IMR-90 (cell line): ENCODE results near the gene MRPS35. TPM values are rescaled to one million over a fixed set of nuclear protein-coding genes. Genes with fewer than 3 reads are reported as not detected.

Experiments used
- ATAC-seq: fragments of 200-7000 bp; cut with Tn5 transposase; 2 replicates; pipeline ENCODE4 v1.9.1; 2020; ENCODE audit warnings: low read depth, mild to moderate bottlenecking, moderate library complexity
- BruUV-seq: library from RNA; stranded (reverse); fragments of 400-500 nt; replicated peaks from 2 replicates; lab custom pipeline; 2021; lab: Mats Ljungman, UMichigan
- CTCF ChIA-PET: fragments of 300-600 bp; formaldehyde crosslinking; extraction: SDS; loops from one replicate; lab custom pipeline; 2021; ENCODE audit warnings: antibody characterized with exemption; lab: Yijun Ruan, JAX
- POLR2A ChIA-PET: fragments of 300-600 bp; sonication (Branson Sonifier 250); formaldehyde crosslinking; loops from one replicate; lab custom pipeline; 2022; ENCODE audit warnings: antibody characterized with exemption; ENCODE audit not compliant: unreplicated experiment; lab: Charles Lee
- DNase-seq: peaks from one replicate; pipeline ENCODE4 v3.0.0; 2013
- H2AFZ ChIP-seq: replicated peaks from 2 replicates; pipeline ENCODE3; 2013; ENCODE audit warnings: low read length, mild to moderate bottlenecking; ENCODE audit not compliant: poor library complexity
- H2AK5ac ChIP-seq: 2 replicates; pipeline ENCODE4 v1.6.1; 2013; ENCODE audit warnings: low read depth, low read length, inconsistent platforms
- H2AK9ac ChIP-seq: replicated peaks from 2 replicates; pipeline ENCODE3; 2013; ENCODE audit warnings: mild to moderate bottlenecking, low read depth, low read length, moderate library complexity; ENCODE audit not compliant: poor library complexity
- H2BK120ac ChIP-seq: 2 replicates; pipeline ENCODE4 v1.6.1; 2013; ENCODE audit warnings: low read depth, low read length, inconsistent platforms
- H2BK15ac ChIP-seq: 3 replicates; pipeline ENCODE4 v1.6.1; 2013; ENCODE audit warnings: low read depth, low read length, inconsistent platforms
- H2BK20ac ChIP-seq: 2 replicates; pipeline ENCODE4 v1.6.1; 2013; ENCODE audit warnings: low read depth, mild to moderate bottlenecking, inconsistent platforms, low read length, moderate library complexity
- H2BK5ac ChIP-seq: 2 replicates; pipeline ENCODE4 v1.6.1; 2013; ENCODE audit warnings: mild to moderate bottlenecking, low read depth, low read length, inconsistent platforms; ENCODE audit not compliant: poor library complexity, severe bottlenecking
- H3K14ac ChIP-seq: replicated peaks from 2 replicates; pipeline ENCODE4 v1.6.1; 2013; ENCODE audit warnings: low read depth, low read length, inconsistent platforms
- H3K18ac ChIP-seq: 2 replicates; pipeline ENCODE4 v1.6.1; 2013; ENCODE audit warnings: low read depth, low read length, control low read depth
- H3K23ac ChIP-seq: 2 replicates; pipeline ENCODE4 v1.6.1; 2013; ENCODE audit warnings: low read depth, low read length, inconsistent platforms
- H3K27ac ChIP-seq: 2 replicates; pipeline ENCODE4 v1.5.1; 2013; ENCODE audit warnings: mild to moderate bottlenecking, control low read depth, low read length; ENCODE audit not compliant: insufficient read depth
- H3K27me3 ChIP-seq: 2 replicates; pipeline ENCODE4 v1.6.1; 2013; ENCODE audit warnings: low read length; ENCODE audit not compliant: control insufficient read depth, insufficient read depth
- H3K36me3 ChIP-seq: 2 replicates; pipeline ENCODE4 v1.6.1; 2013; ENCODE audit warnings: low read length, mixed read lengths; ENCODE audit not compliant: control insufficient read depth, insufficient read depth
- H3K4ac ChIP-seq: 2 replicates; pipeline ENCODE4 v1.6.1; 2013; ENCODE audit warnings: low read depth, low read length, inconsistent platforms
- H3K4me1 ChIP-seq: 2 replicates; pipeline ENCODE4 v1.6.1; 2013; ENCODE audit warnings: low read length, mixed read lengths; ENCODE audit not compliant: control insufficient read depth, insufficient read depth
- H3K4me2 ChIP-seq: 2 replicates; pipeline ENCODE4 v1.6.1; 2013; ENCODE audit warnings: low read depth, mild to moderate bottlenecking, control low read depth, low read length, moderate library complexity
- H3K4me3 ChIP-seq: 2 replicates; pipeline ENCODE4 v1.5.1; 2013; ENCODE audit warnings: low read depth, mild to moderate bottlenecking, control low read depth, low read length, moderate library complexity; ENCODE audit not compliant: insufficient read depth
- H3K56ac ChIP-seq: 2 replicates; pipeline ENCODE4 v1.6.1; 2013; ENCODE audit warnings: low read length, inconsistent platforms; ENCODE audit not compliant: insufficient read depth; ENCODE audit errors: extremely low read depth
- H3K79me1 ChIP-seq, 2 experiments: 2 replicates each; pipeline ENCODE4 v1.6.1; 2013; ENCODE audit warnings: low read length in 2 of 2, inconsistent platforms in 1 of 2, low read depth in 1 of 2
- H3K9ac ChIP-seq: 2 replicates; pipeline ENCODE4 v1.6.1; 2013; ENCODE audit warnings: low read depth, low read length, control low read depth
- H3K9me1 ChIP-seq: 2 replicates; pipeline ENCODE4 v1.6.1; 2013; ENCODE audit warnings: low read length, inconsistent platforms; ENCODE audit not compliant: insufficient read depth
- H3K9me3 ChIP-seq: 2 replicates; pipeline ENCODE4 v1.6.1; 2013; ENCODE audit warnings: low read length; ENCODE audit not compliant: control insufficient read depth, insufficient read depth
- H4K20me1 ChIP-seq: 2 replicates; pipeline ENCODE4 v1.6.1; 2013; ENCODE audit warnings: low read length, inconsistent platforms; ENCODE audit not compliant: insufficient read depth
- H4K5ac ChIP-seq: 2 replicates; pipeline ENCODE4 v1.6.1; 2013; ENCODE audit warnings: mild to moderate bottlenecking, low read depth, low read length, control low read depth
- H4K8ac ChIP-seq, 2 experiments: 2 replicates each; pipeline ENCODE4 v1.6.1; 2013; ENCODE audit warnings: low read depth in 2 of 2, low read length in 2 of 2, control low read depth in 1 of 2, inconsistent platforms in 1 of 2
- H4K91ac ChIP-seq: 2 replicates; pipeline ENCODE4 v1.6.1; 2013; ENCODE audit warnings: low read depth, low read length, inconsistent platforms; ENCODE audit not compliant: insufficient read depth
- ELK1 ChIP-seq: fragments of 150-350 bp; IDR thresholded peaks from 2 replicates; pipeline ENCODE4 v1.6.1; 2016; ENCODE audit warnings: low read depth, mild to moderate bottlenecking, low read length, moderate library complexity, borderline replicate concordance
- RCOR1 ChIP-seq: IDR thresholded peaks from 2 replicates; pipeline ENCODE4 v1.6.1; 2012; ENCODE audit warnings: mild to moderate bottlenecking, low read length, improper control_type of control experiment; ENCODE audit not compliant: insufficient replicate concordance
- WGBS, 2 experiments: methylation state at CpG; one replicate each; pipeline versions ENCODE4 v1.1.5 to v1.1.7; 2013; ENCODE audit warnings: missing lambda C conversion rate in 2 of 2; ENCODE audit not compliant: insufficient read length in 1 of 2; ENCODE audit errors: extremely low coverage in 2 of 2; 5-methylcytosine and 5-hydroxymethylcytosine counted together
- dilution Hi-C: fragments of 300-500 bp; cut with HindIII; formaldehyde crosslinking; loops from one replicate; pipeline ENCODE4 v1.14.3; 2018; ENCODE audit warnings: low sequenced_read_pairs; ENCODE audit not compliant: unreplicated experiment
- in situ Hi-C: fragments of 300-500 bp; cut with MboI; formaldehyde crosslinking; loops from 3 replicates; pipeline ENCODE4 v1.14.3; 2019; ENCODE audit warnings: low sequenced_read_pairs, inconsistent platforms, mixed read lengths
- intact Hi-C: fragments of 100-400 bp; cut with micrococcal nuclease; formaldehyde crosslinking; loops from 2 replicates; pipeline ENCODE4 v1.10.0; 2022
- polyA plus RNA-seq, 3 experiments: library from polyadenylated mRNA; depleted of rRNA; stranded (reverse); fragments of >200 nt; gene quantifications; 2 replicates each; pipeline ENCODE4 v1.2.3, GENCODE V29; 2012; ENCODE audit warnings: low replicate concordance in 1 of 3
- total RNA-seq: library from RNA; depleted of rRNA; stranded (reverse); fragments of >200 nt; gene quantifications from 2 replicates; pipeline ENCODE4 v1.2.3, GENCODE V29; 2012

MRPS35 gene
- total and polyA plus RNA-seq, 2 of the 4 experiments (the other 2 are of a cell fraction), result 27.4 to 40.1 TPM

GRCh38 chr12:27709932-27710591 lies 570 bp upstream of the MRPS35 start (continued):
- no peak for TF ChIP-seq ELK1

- Histone ChIP-seq H3K9me1 (peaks cover 9% of the 10 kb centered on the region; the same call in 1 of the 2 replicates), H4K20me1 (peaks cover 12% of the 10 kb centered on the region; the same call in 1 of the 2 replicates), H3K9me3 (no peaks in the 10 kb centered on the region), H3K4me3 (peak overlapping the region; percentile 74), H3K36me3 (peaks cover 2% of the 10 kb centered on the region), H3K79me1 (peaks cover 15 to 48% of the 10 kb centered on the region in 2 experiments), H2BK120ac (no peak overlapping the region), H3K4ac (peak overlapping the region; percentile 95), H2BK20ac (no peak overlapping the region), H3K14ac (peak overlapping the region; percentile 98), H3K4me1 (peaks cover 2% of the 10 kb centered on the region; the same call in 1 of the 2 replicates), H3K9ac (peak overlapping the region; percentile 91), H3K27ac (peak overlapping the region; percentile 89), H3K27me3 (no peaks in the 10 kb centered on the region), H3K56ac (peak overlapping the region; percentile 48), H3K23ac (peak overlapping the region; percentile 96), H2BK15ac (no peak overlapping the region), H3K4me2 (peak overlapping the region; percentile 87), H2AK9ac (peak overlapping the region; percentile 93), H2AK5ac (peak overlapping the region; percentile 24; the same call in 1 of the 2 replicates), H3K18ac (no peak overlapping the region), H4K91ac (peak overlapping the region; percentile 52; the same call in 1 of the 2 replicates), H4K8ac (peak overlapping the region; percentile 84 to 98), H2BK5ac (peak overlapping the region; percentile 22), H4K5ac (peak overlapping the region; percentile 4; the same call in 1 of the 2 replicates), H2AFZ (peak overlapping the region; percentile 97)
- TF ChIP-seq RCOR1, result no peak
- WGBS, 2 experiments, result 0% methylated on average over 3 of the region's 11 CpGs; no CpG with 5 or more reads in 1 of the 2 experiments
- ChIA-PET POLR2A (no interaction called here), CTCF (no interaction called here)
- ATAC-seq, result peak; percentile 2
- in situ Hi-C loops (no loop called here), intact Hi-C loops (no loop called here), dilution Hi-C loops (no loop called here)
- DNase-seq, result no peak
- no TSS peak for BruUV-seq
Observed at GRCh38 chr12:27711317-27711682, 668 bp downstream of the MRPS35 start.
